NCI-H2171 treated with DMSO at 0.1 percent for 48 hours (cell line): ENCODE data around the gene CCNY.

Experiments used
- DNase-seq: peaks from one replicate; lab custom pipeline; 2025; lab: John Stamatoyannopoulos, UW

Gene CCNY

DNA sequence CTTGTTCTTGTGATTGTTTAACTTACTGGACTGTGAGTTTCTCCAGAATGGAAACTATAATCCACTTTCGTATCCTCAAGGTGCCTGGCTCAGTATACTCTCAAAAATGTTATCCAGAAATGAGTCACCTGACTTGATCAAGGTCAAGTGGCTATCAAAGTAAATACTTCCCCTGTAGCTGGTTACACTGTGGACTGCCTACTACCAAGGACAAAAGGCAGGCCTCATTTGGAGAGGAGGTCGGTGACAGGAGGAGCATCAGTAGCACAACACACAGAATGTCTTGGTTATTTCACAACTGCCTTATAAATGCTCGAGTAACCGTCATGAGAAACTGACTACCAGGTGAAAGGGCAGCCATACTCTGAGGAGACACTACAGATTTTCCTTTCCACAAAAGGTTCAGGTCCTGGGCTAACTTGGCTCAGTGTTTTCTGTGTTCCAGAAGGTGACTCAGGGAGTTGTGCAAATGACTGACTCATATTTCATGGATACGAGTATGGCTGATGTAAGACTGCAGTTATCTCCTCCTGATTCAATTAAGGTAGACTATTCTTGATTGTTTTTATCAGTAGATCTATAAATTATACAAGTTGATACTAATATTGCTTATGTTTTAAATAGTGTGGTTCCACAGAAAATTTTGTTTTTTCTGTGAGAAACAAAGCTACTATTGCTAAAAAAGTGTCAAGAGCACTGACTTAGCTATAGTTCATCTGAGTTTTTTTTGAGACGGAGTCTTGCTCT lies 4.2 kb upstream of the CCNY start:
- DNase-seq, result peak; percentile 20

DNA sequence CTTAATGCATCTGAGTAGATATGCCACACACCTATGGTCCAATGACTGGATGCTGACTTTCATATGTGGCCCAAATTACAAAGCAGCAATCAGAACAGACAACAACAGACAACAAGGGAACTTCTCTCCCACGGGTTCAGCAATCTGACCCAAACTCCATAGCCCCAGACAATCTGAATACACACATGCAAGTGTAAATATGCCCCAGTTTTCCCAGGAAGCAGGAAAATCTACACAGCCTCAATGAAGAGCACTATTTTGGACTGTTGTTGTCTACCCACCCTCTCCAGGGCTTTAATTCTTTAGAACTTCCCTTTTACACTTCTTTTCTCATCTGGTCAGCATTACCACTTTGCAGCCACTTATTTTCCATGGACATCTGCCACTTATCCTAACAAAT lies 2.0 kb upstream of the CCNY start:
- DNase-seq, result no peak

DNA sequence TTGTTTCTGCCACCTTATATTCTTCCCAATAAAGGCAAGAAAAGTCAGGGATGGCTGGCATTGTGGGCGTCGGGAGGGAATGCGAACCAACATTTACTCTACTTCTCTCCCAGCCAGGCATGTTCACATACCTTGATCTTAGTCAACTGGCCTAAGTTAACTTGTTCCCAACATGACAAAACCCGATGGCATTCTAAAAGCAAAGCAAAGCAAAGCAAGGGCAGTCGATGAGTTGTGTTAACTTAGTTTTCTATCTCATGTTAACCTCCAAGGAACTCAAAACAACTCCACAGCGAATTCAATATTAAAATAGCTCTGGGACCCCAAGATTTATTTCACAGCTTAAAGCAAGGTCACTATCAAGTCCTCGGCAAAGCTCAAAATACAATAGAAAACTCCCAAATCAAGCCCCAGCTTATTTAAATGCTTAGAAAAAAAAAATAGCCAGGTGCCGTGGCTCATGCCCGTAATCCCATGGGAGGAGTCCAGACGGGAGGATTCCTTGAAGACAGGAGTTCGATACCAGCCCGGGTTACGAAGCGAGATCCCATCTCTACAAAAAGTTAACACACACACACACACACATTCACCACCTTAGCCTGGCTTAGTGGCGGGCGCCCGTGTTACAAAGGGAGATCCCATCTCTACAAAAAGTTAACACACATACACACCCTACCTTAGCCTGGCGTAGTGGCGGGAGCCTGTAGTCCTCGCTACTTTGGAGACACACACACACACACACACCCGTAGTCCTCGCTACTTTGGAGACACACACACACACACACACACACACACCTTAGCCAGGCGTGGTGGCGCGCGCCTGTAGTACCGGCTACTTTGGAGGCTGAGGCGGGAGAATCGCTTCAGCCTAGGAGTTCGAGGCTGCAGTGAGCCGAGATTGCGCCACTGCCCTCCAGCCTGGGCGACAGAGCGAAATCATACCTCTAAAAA lies 901 bp upstream of the CCNY start:
- peak; percentile 23 for DNase-seq

DNA sequence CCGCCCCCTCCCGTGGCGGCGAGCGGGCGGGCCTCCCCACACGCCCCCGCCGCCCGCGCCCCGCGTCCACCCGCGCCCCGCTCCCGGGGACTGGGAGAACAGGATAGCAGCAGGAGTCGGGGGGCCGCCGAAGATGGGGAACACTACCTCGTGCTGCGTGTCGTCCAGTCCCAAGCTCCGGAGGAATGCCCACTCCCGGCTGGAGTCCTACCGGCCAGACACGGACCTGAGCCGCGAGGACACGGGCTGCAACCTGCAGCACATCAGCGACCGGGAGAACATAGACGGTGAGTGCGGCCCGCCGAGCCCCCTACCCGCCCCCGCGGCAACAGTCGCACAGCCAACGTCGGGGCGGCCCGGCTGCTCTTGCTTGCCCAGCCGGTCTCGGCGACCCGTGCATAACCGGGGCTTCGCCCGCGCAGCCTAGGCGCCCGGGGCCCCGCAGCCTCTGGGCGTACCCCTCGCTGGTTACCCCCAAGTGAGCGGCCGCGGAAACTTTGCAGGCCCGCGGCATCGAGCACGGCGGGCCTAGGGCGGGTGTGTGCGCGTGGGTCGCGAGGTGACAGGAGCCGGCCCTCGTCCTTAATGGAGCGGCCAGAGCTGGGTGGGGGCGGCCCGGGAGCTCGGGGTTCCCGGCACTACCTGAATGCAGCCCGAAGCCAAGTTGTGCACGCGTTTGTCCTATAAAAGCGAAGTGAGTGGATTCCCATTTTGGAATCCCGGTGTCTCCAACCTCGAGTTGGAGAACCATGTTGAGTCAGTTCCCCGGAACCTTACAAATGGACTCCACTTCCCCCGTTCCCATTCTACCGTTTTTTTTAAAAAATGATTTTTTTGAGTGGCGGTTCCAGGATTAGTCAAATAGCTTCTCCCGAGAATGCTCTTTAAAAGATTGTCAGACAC lies 863 bp downstream of the CCNY start:
- DNase-seq, result peak; percentile 41

DNA sequence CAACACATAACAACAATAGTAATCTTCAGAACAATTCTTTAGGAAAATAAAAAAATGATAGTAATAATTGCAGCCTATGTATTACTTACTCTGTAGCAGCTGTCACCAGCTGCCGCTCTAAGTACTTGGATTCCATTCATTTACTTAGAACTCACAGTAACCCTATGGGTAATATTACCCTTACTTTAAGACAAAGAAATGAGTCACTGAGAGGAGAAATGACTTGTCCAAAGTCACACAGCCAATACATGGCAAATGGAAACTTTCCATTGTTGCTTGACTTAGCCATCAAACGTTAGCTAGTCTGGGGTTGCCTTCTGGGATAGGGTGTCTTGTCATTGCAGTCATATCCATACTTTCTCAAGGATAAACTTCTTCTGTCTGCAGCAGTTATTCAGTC lies 3.6 kb downstream of the CCNY start:
- peak; percentile 60 for DNase-seq

DNA sequence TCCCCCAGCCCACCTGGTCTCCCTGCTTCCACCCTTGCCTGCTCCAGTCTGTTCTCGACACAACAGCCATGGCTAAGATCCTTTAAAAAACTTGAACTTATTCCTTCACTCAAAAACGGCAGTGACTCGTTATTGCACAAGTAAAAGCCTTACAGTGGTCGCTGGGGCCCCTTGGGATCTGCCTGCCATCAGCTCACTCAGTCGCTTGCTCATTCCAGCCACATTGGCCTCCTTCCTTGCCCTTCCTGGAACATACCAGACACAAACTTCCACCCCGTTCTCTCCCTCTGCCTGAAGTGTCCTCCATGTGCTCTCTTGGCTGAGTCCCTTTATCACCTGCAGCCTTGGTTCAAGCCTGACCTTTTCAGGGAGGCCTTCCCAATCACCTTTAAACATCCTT lies 4.7 kb downstream of the CCNY start:
- DNase-seq, result no peak

DNA sequence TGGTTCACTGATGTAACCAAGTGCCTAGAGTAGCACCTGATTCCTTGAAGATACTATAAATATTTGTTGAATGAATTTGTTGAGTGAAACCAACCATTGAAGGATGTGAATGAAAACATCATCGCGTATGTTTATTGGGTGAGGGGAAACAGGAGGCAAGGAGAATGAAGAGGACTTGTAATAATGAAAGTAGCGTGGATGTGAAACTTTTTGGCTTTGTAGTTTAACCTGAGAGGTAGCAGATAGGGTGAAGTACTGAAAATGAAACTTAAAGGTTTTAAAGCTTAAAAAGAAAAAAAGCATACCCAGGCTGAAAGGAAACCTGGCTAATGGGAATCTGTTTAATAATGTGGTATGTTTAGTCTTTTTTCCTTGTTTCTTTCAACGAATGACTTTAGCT lies 5.2 kb downstream of the CCNY start:
- no peak for DNase-seq

DNA sequence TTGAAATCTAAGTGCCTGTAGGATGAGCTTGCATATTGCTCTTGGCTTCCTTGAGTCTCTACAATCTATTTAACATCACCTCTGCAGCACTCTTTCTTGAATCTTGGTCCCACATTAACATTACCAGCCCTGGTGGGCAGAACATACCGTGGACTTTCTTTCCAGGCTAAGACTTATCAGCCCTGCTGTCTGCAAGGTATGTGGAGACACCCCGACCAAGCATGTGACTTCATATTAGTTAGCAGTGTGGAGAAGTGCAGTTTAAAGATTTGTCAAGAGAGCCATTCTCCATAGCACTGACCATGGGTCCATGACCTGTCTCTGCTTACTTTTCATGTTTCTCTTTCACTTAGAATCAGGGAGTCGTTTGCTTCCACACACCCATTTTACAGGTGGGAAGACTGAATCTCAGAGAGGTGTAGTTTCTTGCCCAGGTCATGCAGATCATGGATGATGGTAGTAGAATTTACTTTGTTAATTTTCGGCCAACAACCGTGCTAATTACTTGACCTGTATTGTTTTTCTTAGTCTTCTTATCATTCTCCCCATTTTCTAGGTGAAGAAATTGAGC lies 6.0 kb downstream of the CCNY start:
- no peak for DNase-seq

DNA sequence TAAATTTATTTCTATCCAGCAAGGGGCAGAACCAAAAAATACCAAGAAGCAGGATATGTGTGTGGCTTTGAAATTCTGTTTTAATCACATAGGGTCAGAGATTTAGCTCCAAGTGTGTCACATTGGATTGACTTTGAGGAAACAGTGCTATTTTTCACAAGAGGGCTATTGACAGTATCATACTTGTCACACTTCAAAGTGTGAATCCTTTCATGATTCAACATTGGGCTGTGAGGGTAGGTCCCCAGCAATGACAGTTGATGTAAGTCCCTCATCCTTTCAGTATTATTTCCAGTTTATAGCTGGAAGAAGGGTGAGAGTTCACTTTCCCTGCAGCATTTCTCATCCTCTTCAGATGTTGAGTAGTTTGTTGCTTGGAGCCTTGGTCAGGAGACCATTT lies 7.4 kb downstream of the CCNY start:
- DNase-seq, result no peak

DNA sequence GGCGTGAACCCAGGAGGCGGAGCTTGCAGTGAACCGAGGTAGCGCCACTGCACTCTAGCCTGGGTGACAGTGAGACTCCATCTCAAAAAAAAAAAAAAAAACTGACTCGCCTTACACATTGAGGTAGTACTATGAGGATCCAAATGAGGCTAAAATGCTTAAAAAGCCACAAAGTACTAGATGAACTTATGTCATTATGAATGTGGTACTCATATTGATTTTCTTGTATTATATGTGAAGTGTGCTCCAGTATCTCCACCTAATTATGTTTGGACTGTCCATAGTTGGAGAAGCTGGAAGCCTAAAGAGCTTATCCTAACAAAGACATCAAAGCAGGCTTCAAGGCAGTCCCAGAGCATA lies 9.1 kb downstream of the CCNY start:
- DNase-seq, result no peak

DNA sequence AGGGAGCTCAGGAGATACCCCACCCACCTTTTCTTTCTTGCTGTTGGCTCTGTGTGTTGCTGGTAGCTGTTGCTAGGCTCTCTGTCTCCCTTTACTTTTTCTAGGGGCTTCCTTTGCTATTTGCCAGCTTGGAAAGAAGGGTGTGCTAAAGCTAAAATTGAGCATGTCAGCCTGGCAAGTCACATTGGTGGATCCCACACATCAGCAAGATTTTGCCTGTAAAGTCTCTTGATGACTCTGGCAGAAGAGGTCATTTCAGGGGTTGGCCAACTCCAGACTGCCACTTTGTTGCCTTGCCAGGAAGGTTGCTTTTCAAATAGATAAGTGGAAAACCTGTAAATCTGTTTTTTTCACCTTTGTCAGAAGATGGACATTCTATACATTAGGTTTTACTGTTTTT lies 9.9 kb downstream of the CCNY start:
- DNase-seq, result no peak

DNA sequence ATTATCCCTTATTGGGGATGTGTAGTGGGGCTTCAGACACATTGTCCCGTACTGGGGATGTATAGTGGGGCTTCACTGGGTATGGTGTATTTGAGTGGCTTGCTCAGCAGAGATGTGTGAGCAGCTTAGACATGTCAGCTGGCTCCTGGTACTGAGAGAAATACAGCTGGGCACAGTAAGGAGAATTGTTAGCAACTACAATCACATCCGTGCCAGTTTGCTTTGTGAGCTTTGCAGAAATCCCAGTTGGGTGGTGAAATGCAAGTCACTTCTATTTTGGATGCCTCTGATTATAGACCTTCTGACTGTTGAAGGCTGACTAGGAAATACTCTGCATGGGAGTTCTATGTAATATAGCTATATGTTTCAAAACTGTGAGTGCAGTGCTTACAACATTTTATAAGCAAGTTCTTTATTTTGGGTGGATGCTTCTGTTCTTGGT lies 10.8 kb downstream of the CCNY start:
- no peak for DNase-seq

DNA sequence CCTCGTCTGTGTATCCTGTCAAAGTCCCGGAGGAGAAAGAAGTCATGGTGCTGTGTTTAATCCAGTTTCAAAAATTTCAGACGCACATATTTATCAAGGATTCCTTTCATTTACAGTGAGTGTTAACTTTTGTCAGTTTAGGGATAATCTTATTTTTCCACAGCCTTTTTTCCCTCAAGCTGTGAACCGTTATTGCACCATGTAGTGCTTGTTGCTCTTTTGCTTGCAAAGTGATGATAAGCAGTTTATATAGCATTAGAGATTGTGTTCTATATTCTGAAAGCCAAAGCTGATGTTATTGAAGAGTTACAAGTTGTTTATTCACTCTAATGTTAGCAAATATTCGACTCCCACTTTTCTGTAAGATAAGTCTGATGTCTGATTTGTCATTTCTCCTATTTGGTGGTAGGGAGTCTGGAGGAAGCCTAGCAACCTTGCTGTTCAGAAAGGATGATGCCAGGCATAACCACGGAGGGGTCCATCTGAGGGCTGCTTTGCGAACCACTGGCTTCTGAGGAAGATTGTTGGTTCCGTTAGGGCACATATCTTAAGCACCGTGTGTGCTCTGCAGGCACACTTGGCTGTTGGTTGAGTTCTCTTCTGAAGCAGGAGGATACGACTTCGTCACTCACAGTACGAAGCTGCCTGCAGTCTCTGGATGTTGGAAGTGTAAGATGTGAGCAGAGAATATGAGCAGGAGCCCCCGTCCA lies 11.7 kb downstream of the CCNY start:
- no peak for DNase-seq

DNA sequence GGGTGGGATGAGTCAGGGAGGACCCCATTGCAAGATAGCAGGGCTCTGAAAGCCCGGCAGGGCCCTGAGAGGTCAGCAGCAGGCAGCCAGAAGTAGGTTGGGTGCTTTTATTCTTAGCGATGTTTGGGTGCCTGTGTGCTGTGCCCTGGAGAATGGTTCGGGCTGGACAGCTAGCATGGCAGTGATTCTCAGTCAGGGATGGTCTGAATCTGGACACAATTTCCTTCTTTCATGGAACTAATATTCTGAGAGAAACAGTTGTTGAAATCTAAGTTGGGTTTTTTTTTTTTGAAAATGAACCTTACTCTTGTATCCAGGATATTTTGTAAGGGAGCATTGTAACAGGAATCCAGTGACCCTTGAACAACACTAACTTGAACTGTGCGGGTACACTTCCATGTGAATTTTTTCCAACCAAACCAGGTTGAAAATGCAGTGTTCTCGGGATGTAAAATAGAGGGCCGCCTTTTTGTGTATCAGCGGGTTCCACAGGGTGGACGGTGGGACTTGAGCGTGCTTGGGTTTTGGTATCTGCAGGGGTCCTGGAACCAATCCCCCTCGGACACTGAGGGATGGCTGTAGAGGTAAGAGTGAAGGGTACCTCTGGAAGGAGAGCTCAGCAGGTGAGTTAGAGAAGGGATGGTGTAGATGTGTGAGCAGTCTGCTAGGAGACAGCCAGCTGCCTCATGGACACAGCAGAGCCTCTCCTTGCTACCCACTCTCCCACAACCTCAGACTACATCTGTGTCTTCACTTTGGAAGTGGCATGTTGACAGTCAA lies 12.5 kb downstream of the CCNY start:
- DNase-seq, result no peak

DNA sequence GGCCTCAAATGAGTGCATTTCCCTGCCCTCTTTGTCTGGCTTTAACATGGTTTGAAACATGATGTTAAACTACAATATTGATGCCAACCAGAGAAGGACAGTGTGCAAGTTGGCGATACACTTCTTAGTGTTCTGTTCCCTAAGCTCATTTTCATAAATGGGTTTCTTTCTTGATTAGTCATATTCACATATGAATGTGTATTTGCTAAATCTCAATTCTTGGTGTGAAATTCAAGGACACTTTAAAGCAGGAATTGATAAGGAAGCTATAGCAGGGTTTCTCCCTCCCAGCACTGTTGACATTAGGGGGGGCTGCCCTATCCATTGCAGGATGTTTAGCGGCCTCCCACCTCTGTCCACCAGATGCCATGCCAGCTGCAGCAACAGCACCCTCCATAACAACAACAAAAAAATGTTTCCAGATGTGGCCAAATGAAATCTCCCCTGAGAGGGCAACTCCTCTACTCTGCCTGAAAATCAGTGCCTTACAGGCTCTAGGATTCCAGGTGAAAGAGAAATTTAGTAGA lies 13.1 kb downstream of the CCNY start:
- DNase-seq, result no peak

DNA sequence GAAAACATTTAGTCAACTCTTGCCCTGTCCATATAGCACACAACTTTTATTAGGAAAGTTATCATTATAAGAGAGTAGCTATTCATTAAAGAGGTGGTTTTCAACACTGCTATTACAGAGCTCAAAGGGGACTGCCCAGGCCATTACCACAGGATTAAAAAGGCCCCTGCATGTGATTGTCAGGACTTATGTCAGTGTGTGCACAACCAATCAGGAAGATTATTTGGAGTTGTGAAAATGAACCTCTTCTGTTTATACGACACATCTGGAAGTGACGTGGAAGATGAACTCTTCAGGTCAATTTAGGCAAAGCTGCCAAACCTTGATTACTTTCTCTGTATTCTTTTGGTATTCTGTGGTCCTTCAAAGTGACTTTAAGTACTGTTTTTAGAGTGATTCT lies 14.7 kb downstream of the CCNY start:
- no peak for DNase-seq

DNA sequence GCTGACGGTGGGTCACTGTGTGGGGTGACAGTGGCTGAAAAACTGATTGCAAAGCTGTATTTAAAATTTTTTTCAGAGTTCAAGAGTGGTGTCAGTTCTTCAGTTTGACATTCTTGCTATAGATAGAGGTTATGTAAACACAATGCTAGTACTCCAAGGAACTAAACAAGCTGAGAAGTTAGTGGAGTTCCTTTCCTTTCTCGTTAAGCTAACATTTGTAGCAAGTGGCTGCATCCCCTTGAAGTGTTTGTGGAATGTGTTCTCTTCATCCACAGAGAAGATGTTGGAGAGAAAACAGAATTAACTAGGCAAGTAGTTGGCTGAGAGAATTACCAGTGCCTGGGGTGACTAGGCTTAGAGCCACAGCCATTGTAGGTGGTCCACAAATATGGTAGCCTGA lies 15.8 kb downstream of the CCNY start:
- no peak for DNase-seq

DNA sequence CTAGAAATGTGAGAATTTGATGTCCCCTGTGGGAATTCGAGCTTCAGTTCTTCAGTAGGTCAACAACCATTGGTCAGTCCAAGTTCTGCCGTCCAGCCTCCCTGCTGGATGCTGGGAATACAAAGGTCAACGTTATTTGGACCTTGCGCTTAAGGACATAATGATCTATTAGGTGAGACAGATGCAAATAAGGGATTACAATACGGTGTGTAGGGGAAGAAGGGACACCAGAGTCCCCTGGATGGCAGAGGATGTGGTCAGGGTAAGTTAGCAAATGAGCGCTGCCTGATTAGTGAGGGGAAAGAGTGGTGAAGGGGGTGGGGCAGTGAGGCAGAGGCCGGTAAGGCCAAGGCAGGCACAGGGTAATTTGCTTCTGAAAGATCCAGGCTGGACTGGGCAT lies 16.2 kb downstream of the CCNY start:
- DNase-seq, result no peak

DNA sequence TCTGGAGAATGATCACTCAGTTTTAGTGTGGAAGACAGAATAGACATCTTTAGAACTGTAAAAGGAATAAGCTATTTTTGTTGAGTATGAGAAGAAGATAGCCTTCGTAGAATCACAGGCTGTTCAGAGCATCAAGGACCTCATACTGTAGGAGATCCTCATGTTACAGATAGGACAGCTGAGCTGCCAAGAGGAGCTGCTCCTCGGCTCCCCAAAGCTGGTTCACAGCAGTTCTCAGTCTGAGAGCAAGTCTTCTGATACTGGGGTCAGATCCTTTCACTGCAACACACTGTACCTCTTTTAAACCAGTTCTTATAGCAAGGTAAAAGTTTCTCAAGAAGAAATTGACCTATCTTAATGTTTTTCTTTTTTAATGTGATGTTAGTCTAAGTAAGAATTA lies 17.1 kb downstream of the CCNY start:
- DNase-seq, result no peak

DNA sequence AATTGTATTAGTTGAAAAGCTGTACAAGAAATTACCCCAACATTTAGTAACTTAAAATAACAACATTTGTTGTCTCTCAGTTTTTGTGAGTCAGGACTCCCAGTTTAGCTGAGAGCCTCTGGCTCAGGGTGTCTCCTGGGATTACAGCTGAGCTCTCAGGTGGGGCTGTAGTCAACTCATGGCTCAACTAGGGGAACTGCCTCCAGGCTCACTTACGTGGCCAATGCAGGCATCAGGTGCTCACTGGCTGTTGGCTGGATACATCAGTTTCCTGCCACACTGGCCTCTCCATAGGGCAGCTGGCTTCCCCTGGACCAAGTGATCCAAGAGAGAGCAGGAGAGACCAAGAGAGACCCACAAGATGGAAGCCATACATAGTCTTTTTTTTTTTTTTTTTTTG lies 17.5 kb downstream of the CCNY start:
- DNase-seq, result no peak
